Sigmoid colon (tissue), 3 donors: Measurements from ENCODE around the gene PES1.

Experiments used
- CTCF ChIP-seq, 4 experiments: fragments of 450-650 bp in 3 of 4; fragments of 200-600 bp in 1 of 4; IDR thresholded peaks; one replicate each; pipeline ENCODE4 v1.5.1; 2016 to 2019; ENCODE audit warnings: antibody characterized with exemption in 4 of 4, mild to moderate bottlenecking in 3 of 4, moderate library complexity in 2 of 4
- POLR2A ChIP-seq, 2 donors: fragments of 450-650 bp; IDR thresholded peaks; one replicate each; pipeline ENCODE4 v1.6.1; 2016; ENCODE audit warnings: antibody characterized with exemption in 2 of 2, mild to moderate bottlenecking in 2 of 2, moderate library complexity in 2 of 2

- TF ChIP-seq CTCF (IDR thresholded peaks at IDR 0.05) (no peak), POLR2A (IDR thresholded peaks at IDR 0.05) (no peak)
These were observed 5.2 kb upstream of the PES1 start for GRCh38 chr22:30596886-30597285.
